ENCODE results near the gene WDR47.

DNA sequence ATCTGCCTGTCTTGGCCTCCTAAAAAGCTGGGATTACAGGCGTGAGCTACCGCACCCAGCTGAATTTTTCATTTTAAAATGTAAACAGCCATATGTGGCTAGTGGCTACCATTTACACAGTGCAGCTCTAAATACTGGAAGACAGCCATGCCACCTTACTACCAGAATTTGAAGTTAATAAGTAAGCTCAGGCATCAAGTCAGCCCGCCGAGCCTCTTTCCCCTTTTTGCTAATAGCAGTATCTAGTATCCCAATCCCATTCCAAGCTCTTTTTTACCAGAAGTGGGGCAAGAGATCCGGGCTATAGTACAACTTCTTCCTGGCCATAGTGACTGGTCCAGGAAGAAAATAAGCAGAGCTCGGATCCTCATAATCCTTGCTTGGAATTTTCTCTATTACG is 18.8 kb upstream of the WDR47 start:
- TF ChIP-seq, protein P1, sequence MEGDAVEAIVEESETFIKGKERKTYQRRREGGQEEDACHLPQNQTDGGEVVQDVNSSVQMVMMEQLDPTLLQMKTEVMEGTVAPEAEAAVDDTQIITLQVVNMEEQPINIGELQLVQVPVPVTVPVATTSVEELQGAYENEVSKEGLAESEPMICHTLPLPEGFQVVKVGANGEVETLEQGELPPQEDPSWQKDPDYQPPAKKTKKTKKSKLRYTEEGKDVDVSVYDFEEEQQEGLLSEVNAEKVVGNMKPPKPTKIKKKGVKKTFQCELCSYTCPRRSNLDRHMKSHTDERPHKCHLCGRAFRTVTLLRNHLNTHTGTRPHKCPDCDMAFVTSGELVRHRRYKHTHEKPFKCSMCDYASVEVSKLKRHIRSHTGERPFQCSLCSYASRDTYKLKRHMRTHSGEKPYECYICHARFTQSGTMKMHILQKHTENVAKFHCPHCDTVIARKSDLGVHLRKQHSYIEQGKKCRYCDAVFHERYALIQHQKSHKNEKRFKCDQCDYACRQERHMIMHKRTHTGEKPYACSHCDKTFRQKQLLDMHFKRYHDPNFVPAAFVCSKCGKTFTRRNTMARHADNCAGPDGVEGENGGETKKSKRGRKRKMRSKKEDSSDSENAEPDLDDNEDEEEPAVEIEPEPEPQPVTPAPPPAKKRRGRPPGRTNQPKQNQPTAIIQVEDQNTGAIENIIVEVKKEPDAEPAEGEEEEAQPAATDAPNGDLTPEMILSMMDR (conservative IDR thresholded peaks at IDR 0.05; ENCODE audit: low read depth, low read length): no peak
- TF ChIP-seq EZH2 (IDR thresholded peaks at IDR 0.05; ENCODE audit: borderline replicate concordance, low read depth, low read length, poor library complexity, severe bottlenecking): no peak
